Measurements from ENCODE around the gene FLCN. TPM values are rescaled to one million over a fixed set of nuclear protein-coding genes. Genes with fewer than 3 reads are reported as not detected.

FLCN gene
- polyA plus RNA-seq, 2 of the 4 experiments (the other 2 are of a cell fraction), result 14.2 to 25.1 TPM

- Histone ChIP-seq H3K4me3 (no peak overlapping the region), H3K4me2 (no peak overlapping the region), H3K4me1 (no peaks in the 10 kb centered on the region), H3K27ac (no peak overlapping the region), H3K9me3 (no peaks in the 10 kb centered on the region)
- no peak for FAIRE-seq
- POLR2A ChIA-PET, result no interaction called here
- TF ChIP-seq RNF2 (IDR thresholded peaks at IDR 0.05; ENCODE audit: borderline replicate concordance, low read depth), result no peak
- TF ChIP-seq KDM1A (IDR thresholded peaks at IDR 0.05; ENCODE audit: low read depth), result no peak
- no peak for TF ChIP-seq FOSL2 (IDR thresholded peaks at IDR 0.05)
- no peak for TF ChIP-seq FOSL2 (CRISPR knock-in tag; IDR thresholded peaks at IDR 0.05)
- no peak for TF ChIP-seq FOXS1 (CRISPR knock-in tag; IDR thresholded peaks at IDR 0.05)
- TF ChIP-seq HOXB13 (CRISPR knock-in tag; IDR thresholded peaks at IDR 0.05; ENCODE audit: low read depth), result no peak
- no peak for TF ChIP-seq RARB (CRISPR knock-in tag; IDR thresholded peaks at IDR 0.05)
- TF ChIP-seq EHF (CRISPR knock-in tag; IDR thresholded peaks at IDR 0.05), result no peak
- TF ChIP-seq TFCP2L1 (CRISPR knock-in tag; IDR thresholded peaks at IDR 0.05), result no peak
- TF ChIP-seq ATOH8 (CRISPR knock-in tag; IDR thresholded peaks at IDR 0.05; ENCODE audit: low read depth), result no peak
- TF ChIP-seq POLR2AphosphoS2 (conservative IDR thresholded peaks at IDR 0.05; ENCODE audit: low read length), result no peak
- no peak for DNase-seq (ENCODE audit: low read depth in 1 of 2, low spot score in 1 of 2)
- CTCF ChIA-PET, result interaction anchor here (0.9 to 2.3 kb wide), 7 partner anchors 11 to 35 kb away, joined by 3 to 7 read pairs (median 4); no protein-coding TSS in a partner anchor
- 82% methylated on average over 26 of the region's 26 CpGs for WGBS (ENCODE audit: missing lambda C conversion rate)
- ATAC-seq, result no peak
Observed at GRCh38 chr17:17172001-17172939, 64.7 kb downstream of the FLCN start.

- H3K9me3 ChIP-seq, result no peaks in the 10 kb centered on the region
- WGBS (ENCODE audit: missing lambda C conversion rate), result 92% methylated on average over 7 of the region's 7 CpGs
- ATAC-seq (no peak), DNase-seq (ENCODE audit: low read depth in 1 of 2, low spot score in 1 of 2) (no peak), FAIRE-seq (no peak)
- no peak overlapping the region for H3K4me2 ChIP-seq
- TF ChIP-seq SMC3 (IDR thresholded peaks at IDR 0.05), result no peak
- TF ChIP-seq HES2 (IDR thresholded peaks at IDR 0.05), result no peak
- TF ChIP-seq CHD4 (IDR thresholded peaks at IDR 0.05; ENCODE audit: borderline replicate concordance), result no peak
- TF ChIP-seq CBX2 (IDR thresholded peaks at IDR 0.05; ENCODE audit: borderline replicate concordance, low read depth), result no peak
- no peak for TF ChIP-seq PBX3 (IDR thresholded peaks at IDR 0.05)
- TF ChIP-seq HOXB13 (CRISPR knock-in tag; IDR thresholded peaks at IDR 0.05; ENCODE audit: low read depth), result no peak
- H3K4me3 ChIP-seq, result no peak overlapping the region
- ChIA-PET POLR2A (no interaction called here), CTCF (interaction anchor here (1.6 to 2.3 kb wide), 3 partner anchors 21 to 36 kb away, joined by 3 to 7 read pairs (median 4); no protein-coding TSS in a partner anchor)
- H3K27ac ChIP-seq, result peak overlapping the region in 1 of 2 experiments; percentile 0; a peak in 1 of 6 replicates
- no peaks in the 10 kb centered on the region for H3K4me1 ChIP-seq
Observed at GRCh38 chr17:17171186-17171585, 65.8 kb downstream of the FLCN start.

- H3K4me3 ChIP-seq, result no peak overlapping the region
- no peak for ATAC-seq
- POLR2A ChIA-PET, result no interaction called here
- no peak for FAIRE-seq
- 89% methylated on average over 9 of the region's 9 CpGs for WGBS (ENCODE audit: missing lambda C conversion rate)
- H3K9me3 ChIP-seq, result no peaks in the 10 kb centered on the region
- DNase-seq (ENCODE audit: low read depth in 1 of 2, low spot score in 1 of 2), result no peak
- no peak overlapping the region for H3K4me2 ChIP-seq
- CTCF ChIA-PET, result interaction anchor here (0.8 to 2.3 kb wide), 4 partner anchors 11 to 147 kb away, joined by 3 to 7 read pairs (median 4); no protein-coding TSS in a partner anchor
- H3K4me1 ChIP-seq, result no peaks in the 10 kb centered on the region
- H3K27ac ChIP-seq, result no peak overlapping the region; a peak in 2 of 6 replicates
- TF ChIP-seq HOXA7 (CRISPR knock-in tag; IDR thresholded peaks at IDR 0.05) (no peak), FOXS1 (CRISPR knock-in tag; IDR thresholded peaks at IDR 0.05) (no peak), HOXB5 (CRISPR knock-in tag; IDR thresholded peaks at IDR 0.05) (no peak), NFE2L2 (conservative IDR thresholded peaks at IDR 0.05; ENCODE audit: low read length) (no peak), POLR2AphosphoS2 (conservative IDR thresholded peaks at IDR 0.05; ENCODE audit: low read length) (no peak), SMC3 (IDR thresholded peaks at IDR 0.05) (no peak), EP300 (IDR thresholded peaks at IDR 0.05) (no peak), KDM5A (IDR thresholded peaks at IDR 0.05) (no peak), ELK1 (IDR thresholded peaks at IDR 0.05; ENCODE audit: low read depth, low read length) (no peak), JUNB (IDR thresholded peaks at IDR 0.05) (no peak), PHF8 (IDR thresholded peaks at IDR 0.05; ENCODE audit: borderline replicate concordance, low read depth) (no peak), RAD21 (conservative IDR thresholded peaks at IDR 0.05 in 1 of 2, IDR thresholded peaks at IDR 0.05 in 1 of 2) (no peak), ZC3H11A (IDR thresholded peaks at IDR 0.05) (no peak), CBX8 (IDR thresholded peaks at IDR 0.05) (no peak), ATOH8 (CRISPR knock-in tag; IDR thresholded peaks at IDR 0.05; ENCODE audit: low read depth) (no peak)
Observed at GRCh38 chr17:17170346-17170985, 66.5 kb downstream of the FLCN start.

All from A549 (cell line).